ENCODE measurements around the gene ZSCAN16. TPM values are rescaled to one million over a fixed set of nuclear protein-coding genes. Genes with fewer than 3 reads are reported as not detected.

Gene ZSCAN16
- total and polyA plus RNA-seq, 2 of the 13 experiments (the other 11 are each of a cell fraction or from before 2014, with no cell fraction given) = 5.7 to 12.7 TPM

- TF ChIP-seq ATF7 (IDR thresholded peaks at IDR 0.05) (no peak), ATF7 (CRISPR knock-in tag; IDR thresholded peaks at IDR 0.05) (no peak), ERF (CRISPR knock-in tag; IDR thresholded peaks at IDR 0.05) (peak; percentile 94), ZSCAN21 (CRISPR knock-in tag; IDR thresholded peaks at IDR 0.05; ENCODE audit: borderline replicate concordance) (peak; percentile 48; the same call in 1 of the 2 replicates), GABPB1 (CRISPR knock-in tag; IDR thresholded peaks at IDR 0.05) (peak; percentile 99), SKI (IDR thresholded peaks at IDR 0.05; ENCODE audit: partially characterized antibody) (no peak), ZNF430 (CRISPR knock-in tag; IDR thresholded peaks at IDR 0.05) (peak; percentile 49; the same call in 1 of the 2 replicates), HNRNPUL1 (IDR thresholded peaks at IDR 0.05; ENCODE audit: low read depth, low read length) (no peak), JUNB (CRISPR knock-in tag; IDR thresholded peaks at IDR 0.05; ENCODE audit: borderline replicate concordance) (no peak), ZNF281 (CRISPR knock-in tag; IDR thresholded peaks at IDR 0.05; ENCODE audit: borderline replicate concordance) (peak; percentile 9; the same call in 1 of the 2 replicates), SIX4 (CRISPR knock-in tag; IDR thresholded peaks at IDR 0.05) (0 out of 2 replicates have a peak, but pooled peaks have one; percentile 30), NKX3-1 (CRISPR knock-in tag; IDR thresholded peaks at IDR 0.05) (no peak), ZNF563 (CRISPR knock-in tag; IDR thresholded peaks at IDR 0.05) (no peak; the same call in 1 of the 2 replicates), ONECUT2 (CRISPR knock-in tag; IDR thresholded peaks at IDR 0.05) (no peak), ZNF512 (CRISPR knock-in tag; IDR thresholded peaks at IDR 0.05) (no peak), HIVEP1 (CRISPR knock-in tag; IDR thresholded peaks at IDR 0.05) (peak; percentile 79), JUND (CRISPR knock-in tag; IDR thresholded peaks at IDR 0.05) (no peak), KAT7 (CRISPR knock-in tag; IDR thresholded peaks at IDR 0.05; ENCODE audit: borderline replicate concordance) (peak; percentile 78; the same call in 1 of the 2 replicates), MAFF (IDR thresholded peaks at IDR 0.05; ENCODE audit: low read depth, low read length) (no peak), SETDB1 (CRISPR knock-in tag; IDR thresholded peaks at IDR 0.05; ENCODE audit: borderline replicate concordance) (peak; percentile 77; the same call in 1 of the 2 replicates), SNRNP70 (IDR thresholded peaks at IDR 0.05; ENCODE audit: low read depth, low read length) (no peak), ZNF660 (CRISPR knock-in tag; IDR thresholded peaks at IDR 0.05; ENCODE audit: borderline replicate concordance, low read depth) (no peak), KDM3A (CRISPR knock-in tag; IDR thresholded peaks at IDR 0.05; ENCODE audit: low read depth) (peak; percentile 84; the same call in 1 of the 2 replicates), ZNF180 (CRISPR knock-in tag; IDR thresholded peaks at IDR 0.05; ENCODE audit: borderline replicate concordance, low read depth) (no peak), GATAD1 (CRISPR knock-in tag; IDR thresholded peaks at IDR 0.05) (peak; percentile 89), SIN3A (IDR thresholded peaks at IDR 0.05; ENCODE audit: borderline replicate concordance, low read depth, low read length) (peak; percentile 86; the same call in 1 of the 2 replicates), ATF1 (CRISPR knock-in tag; IDR thresholded peaks at IDR 0.05) (no peak; the same call in 1 of the 2 replicates), PCBP2 (optimal IDR thresholded peaks at IDR 0.05; ENCODE audit: low read depth, low read length, poor library complexity, severe bottlenecking) (no peak)
These were observed 19.8 kb upstream of the ZSCAN16 start (continued) for GRCh38 chr6:28104392-28105244.
